NCI-H2196 treated with DMSO at 0.1 percent for 48 hours (cell line): ENCODE data around the gene DCUN1D5.

Experiments
- DNase-seq: peaks from one replicate; lab custom pipeline; 2025; ENCODE audit not compliant: unreplicated experiment; lab: John Stamatoyannopoulos, UW

The DCUN1D5 gene

DNA sequence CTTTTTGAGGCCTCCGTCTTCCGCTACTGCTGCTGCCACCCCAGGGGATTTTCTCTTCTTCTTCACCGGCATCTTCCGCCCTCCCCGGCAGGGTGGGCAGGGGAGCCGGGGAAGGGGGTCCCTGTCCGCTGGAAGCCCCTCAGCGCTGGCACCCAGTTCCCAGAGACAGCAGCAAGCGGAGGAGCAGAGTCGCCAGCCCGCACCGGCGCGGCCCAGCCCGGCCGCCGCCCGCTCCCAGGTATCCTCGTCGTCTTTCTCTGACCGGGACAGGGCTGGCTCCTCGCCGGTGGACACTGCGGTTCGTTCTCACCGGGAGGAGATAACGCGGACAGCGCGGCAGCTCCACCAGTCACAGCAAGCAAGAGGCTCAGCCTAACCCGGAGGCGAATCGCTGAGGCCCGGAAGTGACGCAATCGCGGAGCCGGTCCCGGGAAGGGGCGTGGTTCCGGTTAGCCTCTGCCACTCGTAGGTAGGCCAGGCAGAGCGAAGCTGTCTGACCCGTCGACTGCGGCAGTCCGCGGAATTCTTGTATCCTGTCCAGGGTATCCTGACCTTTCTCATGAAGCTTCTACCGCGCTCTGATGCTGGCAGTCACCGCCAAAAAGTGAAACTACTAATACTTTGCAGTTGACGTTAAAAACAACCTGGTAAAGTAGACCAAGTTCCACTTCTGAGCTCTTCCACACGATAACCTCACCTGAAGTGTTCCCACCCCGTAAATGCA, at the start of gene DCUN1D5:
Gene DCUN1D5, minus strand, starts transcription at position 360 of the 724 bp plus-strand sequence. Its CDS starts 288 bp downstream, at position 72.
- peak; percentile 80 for DNase-seq

- no peak for DNase-seq
These were observed 33.5 kb upstream of the DCUN1D5 start for GRCh38 chr11:103125462-103125861.

- no peak for DNase-seq
These were observed 22.9 kb upstream of the DCUN1D5 start for GRCh38 chr11:103114836-103115235.

- no peak for DNase-seq
These were observed 20.4 kb upstream of the DCUN1D5 start for GRCh38 chr11:103112364-103112763.

DNA sequence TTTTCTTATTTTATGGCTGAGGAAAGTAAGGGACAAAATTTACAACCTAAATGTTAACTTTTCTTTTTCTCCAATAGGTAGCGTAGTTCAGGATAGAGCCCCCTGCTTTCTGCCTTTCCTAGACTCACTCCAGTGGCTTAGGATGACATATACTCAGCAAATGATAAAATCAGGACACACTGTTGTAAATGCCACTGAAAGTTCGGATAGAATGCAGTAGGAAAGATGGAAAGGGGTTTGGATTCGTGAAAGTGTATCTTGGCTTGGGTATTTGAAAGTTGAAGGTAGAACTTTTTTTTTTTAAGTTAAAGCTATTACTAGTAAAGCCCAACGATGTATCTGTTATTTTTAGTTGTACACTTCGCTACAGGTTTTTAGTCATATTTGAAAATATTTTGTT, 19.4 kb upstream of the DCUN1D5 start:
- DNase-seq, result no peak

- no peak for DNase-seq
These were observed 18.4 kb upstream of the DCUN1D5 start for GRCh38 chr11:103110391-103110790.

- DNase-seq, result no peak
These were observed 17.9 kb upstream of the DCUN1D5 start for GRCh38 chr11:103109818-103110388.

GRCh38 chr11:103108933-103109817, 17.2 kb upstream of the DCUN1D5 start, which contains the start of gene DYNC2H1:
TSS of gene DYNC2H1 (plus strand) at chr11:103109426. CDS start at chr11:103109575, 149 bp downstream.
- peak; percentile 76 for DNase-seq

DNA sequence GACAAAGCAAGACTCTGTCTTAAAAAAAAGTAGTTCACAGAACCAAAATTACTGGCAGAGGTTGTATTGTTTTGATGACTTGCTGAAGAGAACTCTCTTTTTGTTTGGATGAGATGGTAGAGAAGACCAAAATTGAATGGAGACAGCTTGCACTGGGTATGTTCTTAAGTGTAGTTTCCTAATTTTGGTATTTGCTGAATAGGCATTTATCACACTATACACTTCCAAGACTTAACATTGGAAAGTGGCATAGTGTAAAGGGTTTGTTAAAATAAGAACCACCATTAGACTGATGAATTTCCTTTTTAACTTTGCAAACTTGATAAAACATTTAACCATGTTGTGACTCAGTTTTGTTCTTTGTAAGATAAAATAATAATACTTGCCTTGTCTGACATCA, 5.3 kb upstream of the DCUN1D5 start:
- DNase-seq, result no peak

GRCh38 chr11:103091064-103091800, 728 bp downstream of the DCUN1D5 start:
- DNase-seq, result no peak

- no peak for DNase-seq
These were observed 5.5 kb downstream of the DCUN1D5 start for GRCh38 chr11:103086461-103086860.

GRCh38 chr11:103085758-103086365, 6.1 kb downstream of the DCUN1D5 start:
- DNase-seq, result no peak

- no peak for DNase-seq
These were observed 12.1 kb downstream of the DCUN1D5 start for GRCh38 chr11:103079833-103080232.

DNA sequence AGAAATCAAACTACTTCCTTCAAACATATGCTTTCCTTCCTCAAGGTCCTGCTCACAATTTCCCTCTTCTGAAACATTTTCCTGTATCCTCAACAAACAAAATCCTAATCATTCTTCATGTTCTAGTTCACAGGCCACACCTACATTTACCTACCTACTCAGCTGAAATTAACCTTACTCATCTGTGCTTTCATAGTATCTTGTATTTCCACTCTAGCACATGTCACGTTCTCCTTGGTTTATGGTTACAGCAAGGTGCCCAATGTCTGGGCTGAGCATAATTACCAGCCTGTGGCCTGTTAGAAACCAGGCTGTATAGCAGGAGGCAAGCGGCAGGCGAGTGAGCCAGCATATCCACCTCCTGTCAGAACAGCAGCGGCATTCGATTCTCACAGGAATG, 13.2 kb downstream of the DCUN1D5 start:
- DNase-seq, result no peak

- no peak for DNase-seq
These were observed 14.4 kb downstream of the DCUN1D5 start for GRCh38 chr11:103077554-103077953.

DNA sequence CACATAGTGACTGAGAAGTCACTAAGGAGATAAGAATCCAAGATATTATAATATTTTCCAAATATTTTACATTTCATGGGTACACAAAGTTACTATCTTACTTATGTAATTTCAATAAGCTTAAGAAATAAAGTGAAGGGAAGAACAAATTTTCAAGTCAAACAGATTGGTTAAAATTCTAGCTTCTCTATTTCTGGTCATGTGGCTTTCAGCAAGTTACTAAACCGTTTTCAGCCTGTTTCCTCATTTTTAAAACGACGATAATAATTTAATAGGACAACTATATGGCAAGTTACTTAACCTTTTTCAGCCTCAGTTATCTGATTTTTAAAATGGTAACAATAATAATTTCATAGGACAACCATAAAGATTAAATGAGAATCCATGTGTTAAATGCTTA, 15.6 kb downstream of the DCUN1D5 start:
- no peak for DNase-seq

- DNase-seq, result no peak
These were observed 21.0 kb downstream of the DCUN1D5 start for GRCh38 chr11:103071008-103071407.

DNA sequence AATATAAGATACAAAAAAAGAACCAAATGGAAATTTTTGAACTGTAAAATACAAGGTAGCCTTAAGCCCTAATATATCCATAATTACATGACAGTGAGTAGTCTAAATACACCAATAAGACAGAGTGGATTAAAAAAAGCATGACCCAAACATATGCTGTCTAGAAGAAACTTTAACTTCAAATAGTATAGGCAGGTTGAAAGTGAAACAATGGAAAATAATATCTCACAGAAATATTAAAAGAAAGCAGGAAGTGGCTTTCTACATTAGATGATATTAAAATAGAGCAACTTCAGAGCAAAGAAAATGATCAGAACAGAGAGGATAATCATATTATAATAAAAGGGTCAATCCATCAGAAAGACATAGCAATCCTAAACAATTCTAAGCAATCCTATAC, 21.8 kb downstream of the DCUN1D5 start:
- DNase-seq, result no peak

DNA sequence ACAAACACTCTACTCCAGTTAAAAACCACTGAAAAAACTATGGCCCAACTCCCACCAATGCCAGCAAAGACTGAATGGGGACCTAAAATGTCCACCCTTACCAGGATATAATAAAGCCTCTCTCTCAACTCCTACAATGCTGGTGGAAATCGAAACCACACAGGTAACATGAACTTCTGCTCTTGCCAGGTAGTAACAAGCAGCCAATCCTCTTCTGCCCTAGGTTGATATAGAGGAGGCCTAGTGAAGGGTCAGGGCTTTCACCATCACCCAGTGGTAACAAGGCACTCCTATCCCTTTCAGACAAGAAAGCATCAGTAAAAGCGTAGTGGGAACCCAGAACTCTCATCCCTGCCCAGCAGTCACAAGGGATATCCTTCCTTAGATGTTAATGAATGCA, 22.6 kb downstream of the DCUN1D5 start:
- DNase-seq, result no peak

DNA sequence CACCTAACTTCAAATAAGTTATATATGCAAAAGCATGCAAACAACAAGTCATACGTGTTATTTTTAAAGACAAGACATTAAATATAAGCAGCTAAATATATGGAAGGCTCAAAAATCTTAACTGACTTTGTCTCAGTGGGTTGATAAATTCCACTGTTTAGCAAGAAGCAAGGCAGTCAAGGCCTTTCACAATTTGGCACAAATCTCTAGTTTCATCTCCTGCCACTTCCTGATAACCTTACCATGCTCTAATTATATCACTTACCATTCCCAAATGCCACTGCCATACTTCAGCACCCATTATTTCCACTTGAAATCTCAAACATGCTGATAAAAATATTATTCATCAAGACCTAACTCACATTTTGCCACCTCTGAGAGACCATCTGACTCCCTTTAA, 24.8 kb downstream of the DCUN1D5 start:
- DNase-seq, result no peak

- DNase-seq, result no peak
These were observed 30.3 kb downstream of the DCUN1D5 start for GRCh38 chr11:103061656-103062055.
